Neural cell (in vitro differentiated cells): ENCODE results near the gene ZSWIM8. TPM values are rescaled to one million over a fixed set of nuclear protein-coding genes. Genes with fewer than 3 reads are reported as not detected.

Source experiments
- H2AFZ ChIP-seq: fragments of 200-600, 300-800 bp; sonication (generic), shearing (Covaris generic); 2 replicates; pipeline ENCODE4 v1.6.0; 2014; ENCODE audit warnings: low read depth, mild to moderate bottlenecking, antibody characterized with exemption, low read length, moderate library complexity
- H3F3A ChIP-seq: fragments of 200-600 bp; shearing (Covaris generic); 2 replicates; pipeline ENCODE4 v1.6.1; 2016; ENCODE audit warnings: mild to moderate bottlenecking, moderate library complexity, mixed read lengths, antibody characterized with exemption, low read length; ENCODE audit not compliant: insufficient read depth, poor library complexity, severe bottlenecking
- H3K27ac ChIP-seq: fragments of 200-600, 300-800 bp; sonication (generic), shearing (Covaris generic); 2 replicates; pipeline ENCODE4 v1.5.1; 2014; ENCODE audit warnings: mild to moderate bottlenecking, low read length, moderate library complexity
- H3K27me3 ChIP-seq: fragments of 300-800, 200-600 bp; sonication (generic), shearing (Covaris generic); 2 replicates; pipeline ENCODE4 v1.6.0; 2014; ENCODE audit warnings: mild to moderate bottlenecking, low read depth, low read length, moderate library complexity; ENCODE audit not compliant: insufficient read depth
- H3K36me3 ChIP-seq: fragments of 300-800, 200-600 bp; sonication (generic), shearing (Covaris generic); 2 replicates; pipeline ENCODE4 v1.5.1; 2014; ENCODE audit warnings: mild to moderate bottlenecking, antibody characterized with exemption, low read length, moderate library complexity; ENCODE audit not compliant: insufficient read depth
- H3K4me2 ChIP-seq: fragments of 300-800, 200-600 bp; sonication (generic), shearing (Covaris generic); 2 replicates; pipeline ENCODE4 v1.6.0; 2014; ENCODE audit warnings: mild to moderate bottlenecking, low read length
- H3K4me3 ChIP-seq: fragments of 300-800, 200-600 bp; sonication (generic), shearing (Covaris generic); 2 replicates; pipeline ENCODE4 v1.5.1; 2014; ENCODE audit warnings: mild to moderate bottlenecking, low read length, moderate library complexity
- H3K79me2 ChIP-seq: fragments of 200-600 bp; shearing (Covaris generic); replicated peaks from 2 replicates; pipeline ENCODE4 v1.6.0; 2014; ENCODE audit warnings: mild to moderate bottlenecking, low read length, moderate library complexity; ENCODE audit not compliant: insufficient read depth
- H3K9ac ChIP-seq: fragments of 300-800, 200-600 bp; sonication (generic), shearing (Covaris generic); 2 replicates; pipeline ENCODE4 v1.6.1; 2016; ENCODE audit warnings: mild to moderate bottlenecking, low read length, mixed read lengths
- H3K9me2 ChIP-seq: fragments of 200-600 bp; shearing (Covaris generic); 2 replicates; pipeline ENCODE4 v1.6.1; 2016; ENCODE audit warnings: mild to moderate bottlenecking, low read length, mixed read lengths; ENCODE audit not compliant: insufficient read depth
- H3K9me3 ChIP-seq: fragments of 200-600, 300-800 bp; sonication (generic), shearing (Covaris generic); 2 replicates; pipeline ENCODE4 v1.6.1; 2016; ENCODE audit warnings: mild to moderate bottlenecking, mixed run types, low read length, moderate library complexity, mixed read lengths
- H4K20me1 ChIP-seq: fragments of 200-600 bp; shearing (Covaris generic); 2 replicates; pipeline ENCODE4 v1.6.1; 2016; ENCODE audit warnings: mild to moderate bottlenecking, mixed run types; ENCODE audit not compliant: insufficient read depth
- CTCF ChIP-seq: fragments of 450-650 bp; IDR thresholded peaks from 2 replicates; pipeline ENCODE4 v1.5.1; 2014; ENCODE audit warnings: antibody characterized with exemption, mild to moderate bottlenecking, moderate library complexity; ENCODE audit not compliant: poor library complexity, severe bottlenecking
- EP300 ChIP-seq: fragments of 450-650 bp; conservative IDR thresholded peaks from 2 replicates; pipeline ENCODE4 v1.6.1; 2014; ENCODE audit warnings: antibody characterized with exemption, mild to moderate bottlenecking, moderate library complexity; ENCODE audit not compliant: poor library complexity, severe bottlenecking
- EZH2 ChIP-seq: fragments of 200-600, 300-800 bp; shearing (Covaris generic), sonication (generic); IDR thresholded peaks from 2 replicates; pipeline ENCODE4 v1.6.1; 2014; ENCODE audit warnings: antibody characterized with exemption, low read length, borderline replicate concordance, mild to moderate bottlenecking; ENCODE audit not compliant: insufficient read depth, poor library complexity, severe bottlenecking
- MXI1 ChIP-seq: fragments of 450-650 bp; conservative IDR thresholded peaks from 2 replicates; pipeline ENCODE4 v1.6.1; 2014; ENCODE audit warnings: antibody characterized with exemption, mild to moderate bottlenecking; ENCODE audit not compliant: poor library complexity, severe bottlenecking
- POLR2AphosphoS5 ChIP-seq: IDR thresholded peaks from 2 replicates; pipeline ENCODE4 v1.6.1; 2012
- RAD21 ChIP-seq: fragments of 450-650 bp; conservative IDR thresholded peaks from 2 replicates; pipeline ENCODE4 v1.6.1; 2014; ENCODE audit warnings: antibody characterized with exemption, mild to moderate bottlenecking, moderate library complexity
- REST ChIP-seq: IDR thresholded peaks from 2 replicates; pipeline ENCODE4 v1.6.1; 2012; ENCODE audit warnings: borderline replicate concordance
- SMC3 ChIP-seq: fragments of 450-650 bp; conservative IDR thresholded peaks from 2 replicates; pipeline ENCODE4 v1.6.1; 2014; ENCODE audit warnings: antibody characterized with exemption, mild to moderate bottlenecking, moderate library complexity; ENCODE audit not compliant: poor library complexity
- TAF1 ChIP-seq: IDR thresholded peaks from 2 replicates; pipeline ENCODE4 v1.6.1; 2012; ENCODE audit warnings: low read depth
- polyA plus RNA-seq: library from polyadenylated mRNA; depleted of rRNA; stranded (reverse); fragments of >200 nt; gene quantifications from 2 replicates; pipeline ENCODE4 v1.2.3, GENCODE V29; 2014

ZSWIM8 gene
- polyA plus RNA-seq, 1 donor from 2014 or later: 69.1 TPM

GRCh38 chr10:73810735-73811465 lies 25.5 kb downstream of the ZSWIM8 start:
- peak overlapping the region; percentile 21 for H2AFZ ChIP-seq

GRCh38 chr10:73812657-73813056 lies 27.3 kb downstream of the ZSWIM8 start:
- no peak overlapping the region for H3K4me2 ChIP-seq
- H3K9me2 ChIP-seq: no peaks in the 10 kb centered on the region
- no peak overlapping the region for H2AFZ ChIP-seq
- no peak for TF ChIP-seq EP300
- no peak for TF ChIP-seq TAF1
- no peak for TF ChIP-seq RAD21
- no peak for TF ChIP-seq REST
- TF ChIP-seq CTCF: no peak
- no peak for TF ChIP-seq SMC3
- no peak for TF ChIP-seq MXI1
- no peak for TF ChIP-seq EZH2
- TF ChIP-seq POLR2AphosphoS5: no peak
- no peak overlapping the region for H3K27ac ChIP-seq
- no peaks in the 10 kb centered on the region for H3K27me3 ChIP-seq
- H3K79me2 ChIP-seq: peaks cover 7% of the 10 kb centered on the region
- no peak overlapping the region for H3K9ac ChIP-seq
- H3K4me3 ChIP-seq: no peak overlapping the region
- no peaks in the 10 kb centered on the region for H3F3A ChIP-seq
- no peaks in the 10 kb centered on the region for H4K20me1 ChIP-seq
- no peaks in the 10 kb centered on the region for H3K9me3 ChIP-seq
- H3K36me3 ChIP-seq: no peaks in the 10 kb centered on the region

More at GRCh38 chr10:73810735-73811465, 25.5 kb downstream of the ZSWIM8 start:
- no peaks in the 10 kb centered on the region for H3K36me3 ChIP-seq
- peak overlapping the region; percentile 61 for H3K27ac ChIP-seq
- H3K27me3 ChIP-seq: no peaks in the 10 kb centered on the region
- H3K9me2 ChIP-seq: no peaks in the 10 kb centered on the region
- peak overlapping the region; percentile 76 for H3K4me2 ChIP-seq
- H3K9me3 ChIP-seq: no peaks in the 10 kb centered on the region
- peak overlapping the region; percentile 84 for H3K9ac ChIP-seq
- no peaks in the 10 kb centered on the region for H4K20me1 ChIP-seq
- no peak for TF ChIP-seq SMC3
- H3F3A ChIP-seq: no peaks in the 10 kb centered on the region
- H3K79me2 ChIP-seq: peaks cover 7% of the 10 kb centered on the region
- H3K4me3 ChIP-seq: peak overlapping the region; percentile 89
